Coronary artery (tissue), 2 donors: ENCODE measurements around the gene IL37.

Source experiments
- DNase-seq: peaks from one replicate; pipeline ENCODE4 v3.0.0-alpha.2; 2017; ENCODE audit warnings: low spot score
- H3K27ac ChIP-seq, 2 donors: fragments of 200-600 bp; sonication (generic); one replicate each; pipeline ENCODE4 v1.5.1; 2016 to 2019
- H3K4me3 ChIP-seq: fragments of 200-600 bp; sonication (generic); 2 replicates; pipeline ENCODE4 v1.5.1; 2016; ENCODE audit warnings: mild to moderate bottlenecking, moderate library complexity
- TF ChIP-seq, protein P1 (sequence below): fragments of 200-600 bp; sonication (generic); IDR thresholded peaks from one replicate; pipeline ENCODE4 v1.5.1; 2019; ENCODE audit warnings: antibody characterized with exemption

Gene IL37, protein sequence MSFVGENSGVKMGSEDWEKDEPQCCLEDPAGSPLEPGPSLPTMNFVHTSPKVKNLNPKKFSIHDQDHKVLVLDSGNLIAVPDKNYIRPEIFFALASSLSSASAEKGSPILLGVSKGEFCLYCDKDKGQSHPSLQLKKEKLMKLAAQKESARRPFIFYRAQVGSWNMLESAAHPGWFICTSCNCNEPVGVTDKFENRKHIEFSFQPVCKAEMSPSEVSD

DNA sequence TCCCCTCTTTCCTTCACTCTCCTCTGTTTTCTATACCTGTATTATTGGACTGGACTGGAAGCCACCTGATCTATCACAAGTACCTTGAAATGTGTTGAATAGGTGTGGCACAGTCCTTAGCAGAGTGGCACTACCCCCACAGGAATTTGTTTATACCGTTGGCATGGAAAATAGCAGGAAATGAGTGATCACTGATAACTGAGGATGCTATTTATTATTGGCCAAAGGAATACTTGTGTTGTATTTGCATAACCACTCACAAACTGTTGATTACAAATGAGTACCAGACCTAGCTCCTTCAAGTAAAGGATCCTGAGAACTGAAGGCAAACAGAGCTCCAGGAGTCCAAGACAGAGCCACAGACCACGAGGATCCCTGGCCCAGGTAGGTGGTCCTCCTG is at the start of gene IL37:
Gene IL37 (plus strand): TSS at position 301 of the 400 bp plus-strand sequence. CDS start 1,848 bp downstream, outside the sequence.
- Histone ChIP-seq H3K27ac (no peak within 1 kb of the TSS), H3K4me3 (no peak within 1 kb of the TSS)
- TF ChIP-seq, protein P1, sequence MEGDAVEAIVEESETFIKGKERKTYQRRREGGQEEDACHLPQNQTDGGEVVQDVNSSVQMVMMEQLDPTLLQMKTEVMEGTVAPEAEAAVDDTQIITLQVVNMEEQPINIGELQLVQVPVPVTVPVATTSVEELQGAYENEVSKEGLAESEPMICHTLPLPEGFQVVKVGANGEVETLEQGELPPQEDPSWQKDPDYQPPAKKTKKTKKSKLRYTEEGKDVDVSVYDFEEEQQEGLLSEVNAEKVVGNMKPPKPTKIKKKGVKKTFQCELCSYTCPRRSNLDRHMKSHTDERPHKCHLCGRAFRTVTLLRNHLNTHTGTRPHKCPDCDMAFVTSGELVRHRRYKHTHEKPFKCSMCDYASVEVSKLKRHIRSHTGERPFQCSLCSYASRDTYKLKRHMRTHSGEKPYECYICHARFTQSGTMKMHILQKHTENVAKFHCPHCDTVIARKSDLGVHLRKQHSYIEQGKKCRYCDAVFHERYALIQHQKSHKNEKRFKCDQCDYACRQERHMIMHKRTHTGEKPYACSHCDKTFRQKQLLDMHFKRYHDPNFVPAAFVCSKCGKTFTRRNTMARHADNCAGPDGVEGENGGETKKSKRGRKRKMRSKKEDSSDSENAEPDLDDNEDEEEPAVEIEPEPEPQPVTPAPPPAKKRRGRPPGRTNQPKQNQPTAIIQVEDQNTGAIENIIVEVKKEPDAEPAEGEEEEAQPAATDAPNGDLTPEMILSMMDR = no peak
- no peak for DNase-seq

DNA sequence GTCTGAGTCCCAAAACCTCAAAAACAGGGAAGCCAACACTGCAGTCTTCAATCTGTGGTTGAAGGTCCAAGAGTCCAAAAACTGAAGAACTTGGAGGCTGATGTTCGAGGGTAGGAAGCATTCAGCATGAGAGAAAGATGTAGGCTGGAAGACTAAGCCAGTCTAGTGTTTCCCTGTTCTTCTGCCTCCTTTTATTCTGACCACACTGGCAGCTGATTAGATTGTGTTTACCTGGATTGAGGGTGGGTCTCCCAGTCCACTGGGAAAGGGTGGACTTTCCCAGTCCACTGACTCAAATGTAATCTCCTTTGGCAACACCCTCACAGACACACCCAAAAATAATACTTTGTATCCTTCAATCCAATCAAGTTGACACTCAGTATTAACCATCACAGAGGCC is 46.9 kb upstream of the IL37 start:
- no peak overlapping the region for H3K27ac ChIP-seq
- no peak overlapping the region for H3K4me3 ChIP-seq
- TF ChIP-seq, protein P1 = no peak
- no peak for DNase-seq

DNA sequence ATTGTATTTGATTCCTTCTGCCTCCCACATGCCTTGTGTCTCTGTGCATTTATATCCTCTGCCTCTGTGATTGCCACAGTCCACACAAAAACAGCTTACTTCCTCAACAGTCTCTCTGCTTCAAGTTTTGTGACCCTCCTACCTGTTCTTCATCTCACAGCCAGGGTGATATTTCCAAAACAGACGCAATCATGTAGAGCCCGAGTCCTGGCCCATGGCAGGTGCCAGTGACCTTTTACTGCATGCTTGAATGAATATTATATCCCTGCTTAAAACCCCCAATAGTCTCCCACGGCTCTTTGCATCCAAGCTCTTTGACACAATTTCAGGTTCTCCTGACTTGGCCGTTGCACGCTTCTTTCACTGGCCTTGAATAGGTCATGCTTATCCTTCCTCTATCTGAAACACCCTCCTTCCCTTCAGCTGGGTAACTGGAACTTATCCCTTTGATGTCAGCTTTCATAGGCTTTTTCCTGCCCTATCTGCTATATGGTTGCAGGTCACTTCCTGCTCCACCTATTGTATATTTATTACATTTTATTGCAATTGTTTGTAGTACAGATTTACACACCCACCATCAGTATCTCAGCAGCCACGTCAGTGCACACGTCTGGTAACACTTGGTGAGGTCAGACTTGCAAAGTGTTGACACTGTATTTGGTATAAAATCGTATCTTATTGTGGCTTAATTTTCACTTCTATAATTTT is 44.7 kb upstream of the IL37 start:
- Histone ChIP-seq H3K27ac (no peak overlapping the region), H3K4me3 (no peak overlapping the region)
- TF ChIP-seq, protein P1 = no peak
- no peak for DNase-seq

DNA sequence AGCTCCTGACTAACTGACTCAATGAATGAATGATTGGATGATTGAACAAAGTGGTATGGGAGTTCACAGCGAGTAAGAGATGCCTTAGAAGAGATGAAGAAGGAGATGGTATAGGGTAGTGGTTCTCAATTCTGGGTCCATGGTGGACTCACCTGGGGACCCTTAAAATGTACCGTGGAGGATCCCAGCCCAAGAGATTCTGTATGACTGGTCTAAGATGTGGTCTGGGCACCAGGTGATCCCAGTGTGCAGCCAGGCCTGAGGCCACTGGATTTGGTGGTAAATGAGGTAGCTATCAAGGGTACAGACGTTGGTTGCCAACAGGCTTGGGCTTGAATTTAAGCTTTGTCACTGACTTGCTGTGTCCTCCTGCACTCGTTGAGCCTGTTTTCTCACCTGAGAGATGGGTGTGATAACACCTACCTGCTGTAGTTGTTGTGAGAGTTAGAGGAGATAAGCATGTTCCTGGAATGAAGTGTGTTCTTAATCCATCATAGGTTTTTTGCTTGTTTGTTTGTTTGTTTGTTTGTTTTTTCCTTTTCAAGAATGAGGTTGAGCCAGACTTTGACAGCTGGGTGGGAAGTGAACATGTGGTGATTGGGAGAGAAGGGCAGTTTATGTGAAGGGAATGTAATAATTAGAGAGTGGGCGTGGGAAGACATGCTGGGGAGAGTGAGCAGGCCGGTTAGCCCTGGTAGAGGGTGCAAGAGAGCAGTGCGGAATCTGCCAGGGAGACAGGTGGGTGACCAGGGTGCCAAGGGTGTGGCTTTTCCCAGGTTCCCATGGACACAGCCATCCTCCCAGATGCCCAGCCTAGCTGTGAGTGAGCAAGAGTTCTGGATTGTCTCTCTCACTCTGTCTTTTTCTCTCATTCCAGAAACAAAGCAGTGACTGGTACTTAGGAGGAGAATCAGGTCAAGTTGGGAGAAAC is 43.0 kb upstream of the IL37 start:
- H3K27ac ChIP-seq = no peak overlapping the region
- no peak for DNase-seq
- TF ChIP-seq, protein P1 = no peak

DNA sequence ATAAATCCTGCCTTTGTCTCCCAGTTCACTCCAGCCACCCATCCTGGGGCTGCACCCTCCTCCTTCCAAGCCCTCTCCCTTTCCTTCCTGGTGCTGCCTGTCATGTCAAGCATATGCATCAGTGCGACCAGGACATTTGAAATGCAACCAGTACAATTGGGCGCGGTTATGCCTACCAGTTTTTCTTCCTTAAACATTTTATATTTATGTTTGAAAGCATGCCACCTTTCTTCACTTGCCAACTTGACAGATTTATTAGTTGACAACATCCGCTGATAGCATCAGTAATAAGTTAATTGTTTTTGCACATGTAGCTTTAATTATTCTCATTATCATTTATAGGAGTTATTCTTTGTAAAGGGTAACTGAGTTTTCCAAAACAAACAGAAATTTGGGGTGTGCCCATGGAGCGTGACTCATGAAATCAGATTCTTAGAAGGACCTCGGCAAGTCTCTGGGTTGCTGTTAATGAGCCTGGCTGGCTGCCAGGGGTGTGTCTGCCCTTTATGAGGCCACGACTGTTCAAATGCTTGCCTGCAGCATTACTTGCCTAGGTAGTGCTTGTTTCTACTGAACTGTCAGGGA is 41.6 kb upstream of the IL37 start:
- no peak for DNase-seq
- no peak overlapping the region for H3K4me3 ChIP-seq
- H3K27ac ChIP-seq = no peak overlapping the region
- TF ChIP-seq, protein P1 = no peak

More for the DNA sequence above, 43.0 kb upstream of the IL37 start:
- no peak overlapping the region for H3K4me3 ChIP-seq

DNA sequence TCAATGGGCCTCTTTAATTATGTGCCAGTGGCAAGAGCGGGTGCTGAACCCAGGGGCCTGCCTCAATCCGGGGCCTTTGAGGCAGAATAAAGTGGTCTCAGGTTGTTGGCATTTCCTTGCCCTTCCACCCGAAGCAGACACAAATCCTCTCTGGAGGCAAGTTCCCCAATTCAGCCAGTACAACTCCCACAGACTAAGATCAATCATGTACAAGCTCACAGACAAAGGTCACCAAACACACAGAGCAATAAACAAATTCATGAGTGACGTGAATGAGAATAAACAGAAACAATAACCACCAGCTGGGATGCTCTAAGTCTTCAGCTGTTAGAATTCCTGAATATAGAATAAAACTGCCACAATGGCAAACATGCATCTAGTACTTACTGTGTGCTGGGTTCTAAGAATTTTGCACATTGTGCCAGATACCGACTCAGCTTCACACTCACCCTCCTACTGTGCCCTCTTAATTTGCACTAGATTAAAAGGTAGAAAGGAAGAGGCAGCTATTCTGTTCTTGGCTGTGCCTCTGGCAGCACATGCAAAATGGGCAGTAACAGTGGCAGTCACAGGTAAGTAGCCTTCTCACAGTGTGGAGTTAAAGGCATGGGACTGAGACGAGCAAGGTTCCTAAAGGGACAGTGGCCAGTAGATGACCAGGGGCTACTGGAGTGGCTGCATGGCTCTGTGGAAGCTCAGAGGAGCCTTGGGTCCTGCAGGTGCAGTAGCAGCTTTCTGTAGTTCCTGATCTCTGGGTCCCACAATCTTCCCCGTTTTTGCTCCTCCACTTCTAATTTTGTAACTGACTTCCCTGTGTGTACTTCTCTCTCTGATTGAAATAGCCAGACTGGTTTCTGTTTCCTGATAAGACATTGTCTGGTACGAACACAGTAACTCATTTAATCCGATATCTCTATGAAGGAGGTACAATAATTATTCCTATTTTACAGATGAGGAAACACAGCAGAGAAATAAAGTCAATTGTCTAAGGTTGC is 39.8 kb upstream of the IL37 start:
- TF ChIP-seq, protein P1 = no peak
- Histone ChIP-seq H3K4me3 (no peak overlapping the region), H3K27ac (no peak overlapping the region)
- no peak for DNase-seq
